RWPE2 (cell line): ENCODE results near the gene PVALB.

Experiments used
- ATAC-seq: fragments of 200-7000 bp; cut with Tn5 transposase; 3 replicates; pipeline ENCODE4 v1.9.1; 2021; ENCODE audit warnings: low read depth
- DNase-seq: peaks from one replicate; pipeline ENCODE4 v3.0.0-alpha.2; 2020; ENCODE audit warnings: low spot score
- H3K27ac ChIP-seq: fragments of 450-650 bp; 2 replicates; pipeline ENCODE4 v1.5.1; 2017; ENCODE audit warnings: mild to moderate bottlenecking; ENCODE audit not compliant: poor library complexity, severe bottlenecking
- H3K27me3 ChIP-seq: fragments of 250-450 bp; sonication (Bioruptor Pico); 2 replicates; pipeline ENCODE4 v1.5.1; 2021; ENCODE audit warnings: mild to moderate bottlenecking, moderate library complexity; ENCODE audit not compliant: insufficient read depth, poor library complexity, severe bottlenecking
- H3K36me3 ChIP-seq: fragments of 250-450 bp; sonication (Bioruptor Pico); 2 replicates; pipeline ENCODE4 v1.5.1; 2020; ENCODE audit warnings: low read depth, mild to moderate bottlenecking, moderate library complexity
- H3K4me1 ChIP-seq: fragments of 250-450 bp; sonication (Bioruptor Pico); 2 replicates; pipeline ENCODE4 v1.5.1; 2021; ENCODE audit warnings: mild to moderate bottlenecking, moderate library complexity; ENCODE audit not compliant: insufficient read depth, poor library complexity, severe bottlenecking
- H3K4me3 ChIP-seq: fragments of 250-450 bp; sonication (Bioruptor Pico); 2 replicates; pipeline ENCODE4 v1.5.1; 2021; ENCODE audit warnings: mild to moderate bottlenecking, moderate library complexity; ENCODE audit not compliant: severe bottlenecking
- H3K9me3 ChIP-seq: fragments of 250-450 bp; sonication (Bioruptor Pico); 2 replicates; pipeline ENCODE4 v1.5.1; 2021; ENCODE audit warnings: mild to moderate bottlenecking, moderate library complexity; ENCODE audit not compliant: severe bottlenecking
- TF ChIP-seq, protein P1 (sequence below): fragments of 450-650 bp; IDR thresholded peaks from one replicate; pipeline ENCODE4 v1.5.1; 2017; ENCODE audit warnings: mild to moderate bottlenecking, moderate library complexity; ENCODE audit not compliant: poor library complexity, severe bottlenecking

Gene PVALB

DNA sequence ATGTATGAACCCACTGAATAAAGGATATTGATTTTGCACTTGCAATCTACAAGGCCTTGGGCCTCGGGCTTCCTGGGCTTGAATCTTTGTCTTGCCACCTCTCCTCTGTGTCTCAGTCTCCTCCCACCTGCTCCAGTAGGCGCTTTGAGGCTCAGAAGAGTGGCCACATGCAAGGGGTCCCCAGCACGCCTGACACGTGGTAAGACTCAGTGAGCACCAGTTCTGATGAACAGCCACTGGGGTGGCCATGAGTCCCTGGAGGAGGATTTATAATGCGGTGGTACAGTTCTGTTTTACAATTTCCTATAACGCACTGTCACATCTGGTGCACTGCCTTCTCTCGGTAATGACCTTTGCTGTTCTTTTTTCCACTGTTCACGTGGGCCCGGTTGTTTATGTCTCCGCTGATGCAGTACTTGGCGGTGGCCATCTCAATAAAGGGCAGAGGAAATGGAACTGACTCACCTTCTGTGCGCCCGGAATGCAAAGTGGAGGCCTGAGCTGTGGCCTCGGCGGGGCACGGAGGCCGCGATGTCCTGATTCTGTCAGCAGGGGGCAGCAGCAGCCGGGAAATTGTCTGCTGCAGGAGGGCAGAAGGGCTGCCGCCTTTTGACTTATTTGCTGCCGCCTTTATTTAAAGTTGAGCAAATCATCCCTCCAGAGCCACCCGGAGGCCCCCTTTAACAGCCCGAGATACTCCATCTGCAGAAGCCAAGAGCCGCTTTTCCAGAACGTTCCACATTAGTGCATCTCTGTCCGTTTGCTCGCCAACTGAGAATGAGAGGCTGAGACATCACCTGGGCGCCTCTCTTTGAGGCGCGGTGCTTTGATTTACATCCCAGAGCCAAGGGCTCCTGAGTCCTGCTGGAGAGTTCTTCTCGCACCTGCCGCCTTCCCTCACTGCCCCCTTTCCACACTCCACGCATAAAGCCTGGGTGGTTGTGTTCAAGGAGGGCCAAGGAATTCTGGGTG lies 34.9 kb downstream of the PVALB start:
- Histone ChIP-seq H3K9me3 (no peaks in the 10 kb centered on the region), H3K27ac (no peak overlapping the region), H3K4me1 (no peaks in the 10 kb centered on the region), H3K4me3 (no peak overlapping the region), H3K36me3 (no peaks in the 10 kb centered on the region), H3K27me3 (no peaks in the 10 kb centered on the region)
- ATAC-seq (peak; percentile 98), DNase-seq (no peak)
- TF ChIP-seq, protein P1, sequence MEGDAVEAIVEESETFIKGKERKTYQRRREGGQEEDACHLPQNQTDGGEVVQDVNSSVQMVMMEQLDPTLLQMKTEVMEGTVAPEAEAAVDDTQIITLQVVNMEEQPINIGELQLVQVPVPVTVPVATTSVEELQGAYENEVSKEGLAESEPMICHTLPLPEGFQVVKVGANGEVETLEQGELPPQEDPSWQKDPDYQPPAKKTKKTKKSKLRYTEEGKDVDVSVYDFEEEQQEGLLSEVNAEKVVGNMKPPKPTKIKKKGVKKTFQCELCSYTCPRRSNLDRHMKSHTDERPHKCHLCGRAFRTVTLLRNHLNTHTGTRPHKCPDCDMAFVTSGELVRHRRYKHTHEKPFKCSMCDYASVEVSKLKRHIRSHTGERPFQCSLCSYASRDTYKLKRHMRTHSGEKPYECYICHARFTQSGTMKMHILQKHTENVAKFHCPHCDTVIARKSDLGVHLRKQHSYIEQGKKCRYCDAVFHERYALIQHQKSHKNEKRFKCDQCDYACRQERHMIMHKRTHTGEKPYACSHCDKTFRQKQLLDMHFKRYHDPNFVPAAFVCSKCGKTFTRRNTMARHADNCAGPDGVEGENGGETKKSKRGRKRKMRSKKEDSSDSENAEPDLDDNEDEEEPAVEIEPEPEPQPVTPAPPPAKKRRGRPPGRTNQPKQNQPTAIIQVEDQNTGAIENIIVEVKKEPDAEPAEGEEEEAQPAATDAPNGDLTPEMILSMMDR, result peak; percentile 86

GRCh38 chr22:36778020-36778419 lies 38.8 kb downstream of the PVALB start:
- no peaks in the 10 kb centered on the region for H3K9me3 ChIP-seq
- no peaks in the 10 kb centered on the region for H3K27me3 ChIP-seq
- peaks cover 6% of the 10 kb centered on the region for H3K4me1 ChIP-seq
- ATAC-seq (no peak), DNase-seq (no peak)
- H3K4me3 ChIP-seq, result no peak overlapping the region
- no peaks in the 10 kb centered on the region for H3K36me3 ChIP-seq
- H3K27ac ChIP-seq, result no peak overlapping the region
- TF ChIP-seq, protein P1, result no peak

DNA sequence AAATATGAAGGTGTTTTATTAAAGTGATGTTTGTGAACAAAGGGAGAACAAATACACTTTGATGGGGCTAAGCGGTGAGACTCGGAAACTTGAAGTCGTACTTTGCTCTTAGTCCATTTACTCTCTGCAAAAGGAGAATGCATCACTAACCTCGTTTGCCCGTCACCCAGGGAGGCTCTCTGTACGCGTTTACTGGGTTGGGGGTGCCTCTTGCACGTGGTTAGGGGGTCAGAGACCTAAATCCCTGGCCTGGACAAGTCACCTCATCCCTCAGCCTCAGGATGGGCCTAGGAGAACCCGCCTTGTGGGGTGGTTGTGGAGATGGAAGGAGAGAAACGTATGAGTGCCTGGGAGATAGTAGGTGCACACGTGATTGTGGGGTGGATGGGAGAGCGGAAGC lies 40.1 kb downstream of the PVALB start:
- H3K36me3 ChIP-seq, result no peaks in the 10 kb centered on the region
- peaks cover 6% of the 10 kb centered on the region for H3K4me1 ChIP-seq
- peak overlapping the region; percentile 12 for H3K4me3 ChIP-seq
- DNase-seq (no peak), ATAC-seq (no peak)
- no peaks in the 10 kb centered on the region for H3K27me3 ChIP-seq
- H3K9me3 ChIP-seq, result no peaks in the 10 kb centered on the region
- no peak overlapping the region for H3K27ac ChIP-seq
- TF ChIP-seq, protein P1, result no peak

DNA sequence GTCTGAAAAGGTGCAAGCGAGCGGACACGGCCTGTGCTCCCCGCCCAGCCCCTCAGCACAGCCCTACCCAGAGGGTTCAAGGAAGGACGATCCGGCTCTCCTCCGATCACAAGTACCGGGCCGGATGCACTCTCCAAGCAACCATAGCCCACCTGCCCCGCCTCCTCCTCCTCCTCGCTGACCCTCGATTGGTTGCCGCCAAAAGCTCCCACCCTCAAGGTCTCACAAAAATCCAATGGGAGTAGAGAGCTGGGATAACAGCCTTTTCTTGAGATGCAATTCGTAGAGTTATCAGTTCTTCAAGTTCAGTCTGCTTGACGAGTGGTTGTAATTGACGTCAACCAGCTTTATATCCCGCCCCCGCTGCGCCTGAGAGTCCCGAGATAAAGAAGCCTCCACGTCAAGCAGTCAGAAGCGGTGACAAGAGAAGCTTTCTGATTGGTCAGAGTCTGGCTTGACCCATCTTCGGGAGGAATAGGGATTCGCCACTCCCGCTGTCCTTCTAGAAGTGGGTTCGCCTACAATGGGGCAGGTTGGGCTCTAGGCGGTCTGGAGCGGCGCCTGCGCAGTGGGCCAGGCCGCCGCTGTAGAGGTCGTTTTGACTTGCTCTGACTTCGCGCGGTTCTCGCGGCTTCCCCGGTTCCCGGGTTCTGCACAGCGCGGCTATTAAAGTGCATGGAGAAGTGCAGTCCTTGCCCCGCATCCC lies 40.7 kb downstream of the PVALB start, which contains the start of gene IFT27:
TSS of gene IFT27 (minus strand) at position 156 of the 706 bp plus-strand sequence. CDS start 412 bp downstream, outside the sequence.
- Histone ChIP-seq H3K36me3 (no peaks in the 10 kb centered on the region), H3K4me1 (peaks cover 6% of the 10 kb centered on the region), H3K9me3 (no peaks in the 10 kb centered on the region), H3K4me3 (peak within 1 kb of the TSS; percentile 45), H3K27ac (peak within 1 kb of the TSS; percentile 29), H3K27me3 (no peaks in the 10 kb centered on the region)
- ATAC-seq, result peak; percentile 97
- DNase-seq, result peak; percentile 98
- TF ChIP-seq, protein P1, result no peak
